Measurements from ENCODE around the gene ROBO1.

ROBO1 gene

GRCh38 chr3:79154865-79155264 is 612.9 kb downstream of the ROBO1 start:
- Mint-ChIP-seq H3K4me3 (no peak overlapping the region), H3K27ac (no peak overlapping the region), H3K27me3 (no peaks in the 10 kb centered on the region), H3K9me3 (no peaks in the 10 kb centered on the region), H3K36me3 (no peaks in the 10 kb centered on the region), H3K4me1 (no peaks in the 10 kb centered on the region)

GRCh38 chr3:79148786-79149185 is 619.0 kb downstream of the ROBO1 start:
- Mint-ChIP-seq H3K27me3 (no peaks in the 10 kb centered on the region), H3K9me3 (peaks cover 5% of the 10 kb centered on the region), H3K36me3 (no peaks in the 10 kb centered on the region), H3K4me3 (no peak overlapping the region), H3K27ac (no peak overlapping the region), H3K4me1 (no peaks in the 10 kb centered on the region)

GRCh38 chr3:79146024-79146423 is 621.8 kb downstream of the ROBO1 start:
- Mint-ChIP-seq H3K36me3 (no peaks in the 10 kb centered on the region), H3K9me3 (peaks cover 10% of the 10 kb centered on the region), H3K27ac (no peak overlapping the region), H3K27me3 (no peaks in the 10 kb centered on the region), H3K4me3 (no peak overlapping the region), H3K4me1 (no peaks in the 10 kb centered on the region)

DNA sequence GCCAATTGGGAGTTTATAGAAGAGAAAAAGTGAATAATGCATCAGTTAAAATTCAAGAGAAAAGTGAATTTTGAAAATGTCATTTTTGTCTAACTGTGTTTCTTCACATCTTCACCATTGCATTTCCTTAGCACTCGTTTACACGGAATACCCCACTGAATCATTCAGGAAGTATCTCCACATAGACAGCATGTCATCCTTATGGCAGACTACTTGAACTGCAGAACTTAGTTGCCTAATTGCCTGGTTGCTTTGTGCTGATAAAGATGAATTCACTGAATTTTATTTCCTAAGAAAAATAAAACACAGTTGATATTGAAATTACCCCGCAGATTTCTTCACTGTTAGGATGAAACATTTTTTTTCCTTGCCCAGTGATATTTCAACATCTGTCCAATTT is 627.1 kb downstream of the ROBO1 start:
- H3K36me3 Mint-ChIP-seq = no peaks in the 10 kb centered on the region
- H3K27me3 Mint-ChIP-seq = no peaks in the 10 kb centered on the region
- no peak overlapping the region for H3K27ac Mint-ChIP-seq
- peaks cover 10% of the 10 kb centered on the region for H3K9me3 Mint-ChIP-seq
- no peaks in the 10 kb centered on the region for H3K4me1 Mint-ChIP-seq
- no peak overlapping the region for H3K4me3 Mint-ChIP-seq

GRCh38 chr3:79139395-79140068 is 628.3 kb downstream of the ROBO1 start:
- H3K9me3 Mint-ChIP-seq = peaks cover 9% of the 10 kb centered on the region
- H3K36me3 Mint-ChIP-seq = no peaks in the 10 kb centered on the region
- H3K4me3 Mint-ChIP-seq = no peak overlapping the region
- no peaks in the 10 kb centered on the region for H3K4me1 Mint-ChIP-seq
- no peak overlapping the region for H3K27ac Mint-ChIP-seq
- no peaks in the 10 kb centered on the region for H3K27me3 Mint-ChIP-seq

DNA sequence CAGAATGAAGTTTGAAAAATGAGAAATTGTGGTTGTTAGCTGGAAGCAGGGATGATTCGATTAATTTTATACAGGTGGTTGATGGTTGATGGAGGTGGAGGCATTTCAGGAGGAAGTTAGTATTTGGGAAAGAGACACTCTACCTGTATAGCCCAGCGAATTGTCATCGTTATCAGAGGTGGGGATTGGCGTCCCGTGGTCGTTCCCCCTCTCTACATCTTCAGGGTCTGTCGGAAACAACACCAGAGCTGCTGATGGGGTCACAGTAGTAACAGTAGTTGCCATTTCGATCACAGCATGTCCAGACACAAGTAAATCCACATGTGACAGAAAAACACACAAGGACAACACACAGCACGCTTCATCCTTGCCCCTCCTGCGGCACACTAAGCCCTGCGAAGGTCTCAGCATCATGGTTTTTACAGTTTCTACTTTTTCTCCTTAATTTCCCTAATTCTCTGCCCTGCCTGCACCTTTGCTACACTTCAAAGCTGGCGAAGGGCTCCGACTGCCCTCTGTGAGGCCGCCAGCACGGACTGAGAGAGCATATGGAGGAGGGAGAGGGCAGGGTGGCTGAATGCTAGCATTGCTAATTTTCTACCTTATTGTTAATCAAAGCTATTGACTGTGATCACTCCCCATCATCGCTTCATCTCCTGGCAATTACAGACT is 642.3 kb downstream of the ROBO1 start:
- Mint-ChIP-seq H3K4me3 (no peak overlapping the region), H3K36me3 (no peaks in the 10 kb centered on the region), H3K9me3 (no peaks in the 10 kb centered on the region), H3K27me3 (no peaks in the 10 kb centered on the region), H3K4me1 (no peaks in the 10 kb centered on the region), H3K27ac (no peak overlapping the region)

DNA sequence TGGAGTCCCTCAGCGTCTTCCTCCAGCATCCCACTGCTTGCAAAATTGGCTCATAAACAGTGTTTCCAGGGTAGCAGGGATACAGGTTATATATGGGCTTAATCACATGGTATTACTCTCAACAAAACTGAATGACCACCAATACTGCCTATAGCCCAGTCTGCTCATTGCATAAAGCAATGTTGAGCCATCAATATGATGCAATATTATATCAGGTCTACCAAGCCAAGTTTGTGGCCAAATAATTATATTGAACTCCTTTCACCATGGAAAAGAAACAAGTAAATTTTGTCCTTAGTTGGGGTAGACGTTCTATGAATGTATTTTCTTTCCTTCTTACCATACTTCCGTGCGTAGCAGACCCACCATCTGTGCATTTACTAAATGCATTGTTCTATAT is 652.3 kb downstream of the ROBO1 start:
- no peaks in the 10 kb centered on the region for H3K36me3 Mint-ChIP-seq
- H3K9me3 Mint-ChIP-seq = no peaks in the 10 kb centered on the region
- no peak overlapping the region for H3K4me3 Mint-ChIP-seq
- no peaks in the 10 kb centered on the region for H3K4me1 Mint-ChIP-seq
- no peaks in the 10 kb centered on the region for H3K27me3 Mint-ChIP-seq
- H3K27ac Mint-ChIP-seq = no peak overlapping the region

GRCh38 chr3:79113876-79114275 is 653.9 kb downstream of the ROBO1 start:
- no peaks in the 10 kb centered on the region for H3K4me1 Mint-ChIP-seq
- H3K27ac Mint-ChIP-seq = no peak overlapping the region
- H3K9me3 Mint-ChIP-seq = no peaks in the 10 kb centered on the region
- H3K27me3 Mint-ChIP-seq = no peaks in the 10 kb centered on the region
- no peak overlapping the region for H3K4me3 Mint-ChIP-seq
- no peaks in the 10 kb centered on the region for H3K36me3 Mint-ChIP-seq

DNA sequence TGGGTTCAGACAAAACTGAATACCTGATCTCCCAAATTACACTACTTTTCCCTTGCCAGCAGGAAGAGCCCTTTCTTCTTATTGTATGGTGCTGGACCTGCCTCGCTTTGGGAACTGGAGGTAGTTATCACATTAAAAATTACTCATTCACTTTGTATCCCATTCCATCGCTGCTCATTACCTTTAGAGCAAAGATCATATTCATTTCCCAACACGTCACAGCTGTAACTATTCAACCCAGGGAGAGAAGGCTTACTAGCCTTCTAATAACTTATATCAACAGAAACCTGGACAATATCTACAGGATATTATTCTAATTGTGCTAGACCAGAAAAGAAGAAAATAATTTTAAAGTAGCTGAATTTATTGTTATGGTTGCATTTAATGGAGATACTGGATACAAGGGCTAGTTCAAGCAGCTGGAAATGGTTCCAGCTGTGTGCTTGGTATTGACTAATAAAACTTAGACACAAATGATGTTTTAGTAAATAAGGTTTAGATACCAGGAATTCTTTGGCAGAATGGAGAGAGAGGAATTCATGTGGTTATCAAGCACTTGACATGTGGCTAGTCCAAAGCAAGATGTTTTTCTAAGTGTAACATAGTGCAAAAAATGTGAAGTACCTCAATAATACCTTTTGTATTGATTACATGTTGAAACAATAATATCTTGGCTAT is 656.3 kb downstream of the ROBO1 start:
- no peaks in the 10 kb centered on the region for H3K4me1 Mint-ChIP-seq
- no peaks in the 10 kb centered on the region for H3K9me3 Mint-ChIP-seq
- H3K27me3 Mint-ChIP-seq = no peaks in the 10 kb centered on the region
- H3K27ac Mint-ChIP-seq = no peak overlapping the region
- H3K4me3 Mint-ChIP-seq = no peak overlapping the region
- H3K36me3 Mint-ChIP-seq = no peaks in the 10 kb centered on the region

GRCh38 chr3:79109754-79110153 is 658.0 kb downstream of the ROBO1 start:
- Mint-ChIP-seq H3K4me1 (no peaks in the 10 kb centered on the region), H3K36me3 (no peaks in the 10 kb centered on the region), H3K27ac (no peak overlapping the region), H3K27me3 (no peaks in the 10 kb centered on the region), H3K4me3 (no peak overlapping the region), H3K9me3 (no peaks in the 10 kb centered on the region)

- H3K9me3 Mint-ChIP-seq = no peaks in the 10 kb centered on the region
- H3K27me3 Mint-ChIP-seq = no peaks in the 10 kb centered on the region
- no peak overlapping the region for H3K27ac Mint-ChIP-seq
- no peak overlapping the region for H3K4me3 Mint-ChIP-seq
- H3K4me1 Mint-ChIP-seq = no peaks in the 10 kb centered on the region
- no peaks in the 10 kb centered on the region for H3K36me3 Mint-ChIP-seq
Observed at GRCh38 chr3:79103307-79103706, 664.5 kb downstream of the ROBO1 start.

DNA sequence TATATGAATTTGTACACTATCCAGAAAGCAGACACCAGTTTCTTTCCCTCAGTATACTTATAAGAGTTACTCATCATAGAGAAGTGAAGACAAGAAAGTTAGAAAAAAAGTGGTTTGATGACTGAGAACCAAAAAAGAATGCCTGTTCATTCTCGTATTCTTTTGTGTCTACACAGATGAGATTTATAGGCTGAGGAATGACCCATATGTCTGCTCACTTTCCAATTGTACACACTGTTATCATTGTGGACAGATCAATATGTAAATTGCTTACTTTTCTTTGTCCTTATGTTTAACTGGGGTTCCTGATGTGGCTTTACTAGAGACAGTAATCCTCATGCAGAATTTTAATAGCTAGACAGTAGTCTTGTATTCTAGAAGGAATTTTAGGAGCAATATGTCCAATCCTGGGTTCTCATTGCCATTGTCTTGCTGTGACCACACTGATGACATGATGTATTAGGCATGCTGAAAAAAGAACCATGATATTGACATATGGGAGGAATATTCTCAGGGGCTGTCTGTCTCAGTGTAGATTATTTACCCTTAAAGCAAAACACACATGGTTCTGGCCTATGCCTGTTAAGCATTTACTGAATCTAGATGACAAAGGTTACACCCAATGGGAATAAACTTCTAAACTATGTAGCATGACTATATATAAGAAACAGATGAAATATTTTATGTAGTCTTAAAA is 669.7 kb downstream of the ROBO1 start:
- no peak overlapping the region for H3K27ac Mint-ChIP-seq
- no peaks in the 10 kb centered on the region for H3K4me1 Mint-ChIP-seq
- H3K4me3 Mint-ChIP-seq = no peak overlapping the region
- H3K36me3 Mint-ChIP-seq = no peaks in the 10 kb centered on the region
- H3K9me3 Mint-ChIP-seq = no peaks in the 10 kb centered on the region
- no peaks in the 10 kb centered on the region for H3K27me3 Mint-ChIP-seq

DNA sequence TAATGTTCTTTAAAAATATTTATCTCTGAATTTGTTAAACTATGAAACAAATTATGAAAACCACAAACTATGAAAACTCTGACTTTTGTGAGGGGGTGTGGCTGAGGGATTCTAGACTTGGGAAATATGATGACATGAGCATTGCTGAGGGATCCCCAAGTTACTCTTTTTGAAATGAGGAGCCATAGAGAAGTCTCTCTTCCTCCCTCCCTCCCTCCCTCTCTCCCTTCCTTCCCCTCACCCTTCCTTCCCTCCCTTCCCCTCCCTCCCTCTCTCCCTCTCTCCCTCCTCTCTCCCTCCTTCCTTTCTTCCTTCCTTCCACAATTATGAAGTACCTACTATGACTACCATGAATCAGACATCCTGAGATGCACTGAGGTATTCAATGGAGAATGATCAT is 673.1 kb downstream of the ROBO1 start:
- H3K36me3 Mint-ChIP-seq = no peaks in the 10 kb centered on the region
- no peaks in the 10 kb centered on the region for H3K27me3 Mint-ChIP-seq
- no peaks in the 10 kb centered on the region for H3K9me3 Mint-ChIP-seq
- H3K27ac Mint-ChIP-seq = no peak overlapping the region
- no peaks in the 10 kb centered on the region for H3K4me1 Mint-ChIP-seq
- no peak overlapping the region for H3K4me3 Mint-ChIP-seq

GRCh38 chr3:79086514-79086913 is 681.3 kb downstream of the ROBO1 start:
- no peaks in the 10 kb centered on the region for H3K27me3 Mint-ChIP-seq
- H3K36me3 Mint-ChIP-seq = no peaks in the 10 kb centered on the region
- H3K27ac Mint-ChIP-seq = no peak overlapping the region
- no peak overlapping the region for H3K4me3 Mint-ChIP-seq
- H3K9me3 Mint-ChIP-seq = no peaks in the 10 kb centered on the region
- H3K4me1 Mint-ChIP-seq = no peaks in the 10 kb centered on the region

- Mint-ChIP-seq H3K4me1 (no peaks in the 10 kb centered on the region), H3K27me3 (no peaks in the 10 kb centered on the region), H3K9me3 (no peaks in the 10 kb centered on the region), H3K4me3 (no peak overlapping the region), H3K27ac (no peak overlapping the region), H3K36me3 (no peaks in the 10 kb centered on the region)
Observed at GRCh38 chr3:79085171-79085570, 682.6 kb downstream of the ROBO1 start.

DNA sequence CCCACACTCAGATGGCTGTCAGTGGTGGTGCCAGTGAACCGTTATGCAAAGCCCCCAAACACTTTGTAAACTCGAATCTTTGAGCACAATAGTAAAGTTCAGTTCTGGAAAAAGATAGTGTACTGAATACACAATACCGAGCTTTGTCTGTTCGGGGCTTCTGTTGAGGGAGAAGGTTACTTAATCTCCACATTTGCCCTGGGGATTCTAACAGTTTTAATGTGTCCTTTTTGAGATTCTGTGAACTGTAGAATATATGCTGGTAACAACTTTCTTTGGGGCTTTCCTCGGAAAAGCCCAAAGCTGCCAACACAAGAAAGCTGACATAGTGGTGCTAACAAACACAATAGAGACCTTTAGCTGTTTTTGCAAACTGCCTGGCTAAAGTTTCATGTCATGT is 686.5 kb downstream of the ROBO1 start:
- no peak overlapping the region for H3K4me3 Mint-ChIP-seq
- no peaks in the 10 kb centered on the region for H3K4me1 Mint-ChIP-seq

More for the DNA sequence above, 686.5 kb downstream of the ROBO1 start:
- Mint-ChIP-seq H3K27me3 (no peaks in the 10 kb centered on the region), H3K27ac (no peak overlapping the region), H3K9me3 (no peaks in the 10 kb centered on the region), H3K36me3 (no peaks in the 10 kb centered on the region)

Measured in activated naive CD4-positive, alpha-beta T cell treated with anti-CD3 and anti-CD28 coated beads, Interleukin-2, amount 50 U/mL, for 24 hours (primary cell).